Activated T-helper 2 cell treated with anti-CD3 and anti-CD28 coated beads, Interferon-gamma antibody, Interleukin-2, Interleukin-4, amounts not matched to agents 10 μg/mL and 5 μg/mL and 100 μg/mL, durations not matched to agents 14 hours and 24 hours and 36 hours (primary cell): Measurements from ENCODE around the gene TRRAP. TPM values are rescaled to one million over a fixed set of nuclear protein-coding genes. Genes with fewer than 3 reads are reported as not detected.
"Not testable (repeated sequence)": the region's sequence is repeated elsewhere in the genome, so short reads cannot be mapped to it uniquely, and the experiment has no call there.

Source experiments
- DNase-seq: peaks from one replicate; pipeline ENCODE4 v3.0.0; 2021; ENCODE audit warnings: low spot score
- H3K27ac Mint-ChIP-seq: one replicate; pipeline ENCODE4 v1.8.0; 2021; ENCODE audit warnings: mixed read lengths
- H3K27me3 Mint-ChIP-seq: one replicate; pipeline ENCODE4 v1.8.0; 2021; ENCODE audit warnings: low read depth, mixed read lengths
- H3K36me3 Mint-ChIP-seq: one replicate; pipeline ENCODE4 v1.8.0; 2021; ENCODE audit warnings: low read depth, mixed read lengths
- H3K4me1 Mint-ChIP-seq: one replicate; pipeline ENCODE4 v1.8.0; 2021; ENCODE audit warnings: low read depth, mixed read lengths
- H3K4me3 Mint-ChIP-seq: one replicate; pipeline ENCODE4 v1.8.0; 2021; ENCODE audit warnings: low read depth, mild to moderate bottlenecking, moderate library complexity, mixed read lengths
- H3K9me3 Mint-ChIP-seq: one replicate; pipeline ENCODE4 v1.8.0; 2021; ENCODE audit warnings: mixed read lengths
- intact Hi-C: fragments of 100-400 bp; cut with micrococcal nuclease; formaldehyde crosslinking; loops from one replicate; pipeline ENCODE4 v1.15.1; 2023
- total RNA-seq: library from RNA; stranded (reverse); gene quantifications from 2 replicates; pipeline ENCODE4 v1.2.3, GENCODE V29; 2022

Gene TRRAP
- total RNA-seq, result 58.6 and 59.1 TPM in 2 replicates

DNA sequence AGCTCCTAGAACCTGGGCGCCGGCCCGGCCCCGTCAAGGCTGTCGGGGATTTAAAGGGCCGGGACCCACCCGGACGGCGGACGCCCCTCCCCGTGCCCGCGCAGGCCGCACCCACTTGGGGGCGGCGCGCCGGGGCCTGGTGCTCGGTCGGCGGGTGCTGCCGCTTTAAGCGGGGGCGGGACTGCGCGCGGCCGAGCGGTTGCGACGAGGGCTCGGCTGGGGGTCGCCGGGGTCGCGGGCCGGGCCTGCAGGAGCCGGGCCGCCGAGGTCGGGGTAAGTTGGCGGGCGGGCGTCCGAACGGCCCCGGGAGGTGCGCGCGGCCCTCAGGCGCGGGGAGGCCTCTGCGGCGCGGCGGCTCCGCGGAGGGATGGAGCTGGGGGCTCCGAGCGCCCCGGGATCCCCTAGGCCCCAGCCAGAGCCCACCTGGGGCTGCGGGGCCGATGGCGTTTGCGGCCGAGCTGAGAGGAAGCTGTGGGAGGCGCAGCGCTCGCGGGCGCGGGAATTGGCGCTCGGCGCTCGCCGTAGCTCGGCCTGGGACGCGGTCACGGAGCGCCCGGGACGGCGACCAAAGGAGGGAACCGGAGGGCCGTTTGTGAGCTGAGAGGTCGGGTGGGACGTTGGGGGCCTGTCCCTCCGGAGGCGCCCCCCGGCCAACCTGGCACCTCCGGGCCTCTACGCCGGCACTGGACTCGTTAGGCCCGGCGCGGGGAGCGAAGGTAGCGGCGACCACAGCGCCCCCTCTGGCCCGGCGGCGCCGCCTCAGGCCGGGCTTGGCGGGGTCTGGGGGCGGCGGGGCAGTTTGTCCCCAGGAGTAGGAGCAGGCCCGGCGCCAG is at the start of gene TRRAP:
Gene TRRAP, plus strand, starts transcription at position 168 of the 833 bp plus-strand sequence. CDS start 2,619 bp downstream, outside the sequence.
- Mint-ChIP-seq H3K9me3 (no peaks in the 10 kb centered on the region), H3K36me3 (peaks cover 26% of the 10 kb centered on the region), H3K27me3 (peaks cover 3% of the 10 kb centered on the region), H3K27ac (peak within 1 kb of the TSS; percentile 85), H3K4me3 (peak within 1 kb of the TSS; percentile 91), H3K4me1 (peaks cover 11% of the 10 kb centered on the region)
- DNase-seq, result peak; percentile 72
- intact Hi-C loops, result no loop called here

DNA sequence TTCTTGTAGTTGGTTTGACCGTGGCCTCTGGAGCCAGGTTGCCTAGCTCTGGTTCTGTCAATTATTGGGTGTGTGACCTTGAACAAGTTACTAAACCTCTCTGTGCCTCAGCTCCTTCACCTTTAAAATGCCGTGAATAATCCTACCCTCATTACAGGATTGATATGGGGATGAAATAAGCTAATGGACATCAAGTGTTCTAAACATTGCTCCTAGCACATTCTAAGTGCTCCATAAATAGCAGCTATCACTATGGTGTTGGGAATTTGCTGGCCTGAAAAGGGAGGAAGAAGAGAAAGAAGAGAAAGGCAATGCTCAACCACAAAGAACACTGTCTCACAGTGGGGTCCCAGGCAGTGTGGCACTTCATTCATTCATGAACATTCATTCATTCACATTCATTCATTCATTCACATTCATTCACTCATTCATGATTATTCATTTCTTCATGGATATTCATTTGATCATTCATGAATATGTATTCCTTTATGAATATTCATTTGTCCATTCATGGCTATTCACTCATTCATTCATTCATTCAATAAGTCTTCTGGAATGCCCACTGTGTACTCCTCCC is 47.3 kb upstream of the TRRAP start:
- Mint-ChIP-seq H3K27me3 (no peaks in the 10 kb centered on the region), H3K27ac (no peak overlapping the region), H3K36me3 (no peaks in the 10 kb centered on the region), H3K4me3 (no peak overlapping the region), H3K4me1 (no peaks in the 10 kb centered on the region), H3K9me3 (no peaks in the 10 kb centered on the region)
- no peak for DNase-seq
- intact Hi-C loops, result no loop called here

DNA sequence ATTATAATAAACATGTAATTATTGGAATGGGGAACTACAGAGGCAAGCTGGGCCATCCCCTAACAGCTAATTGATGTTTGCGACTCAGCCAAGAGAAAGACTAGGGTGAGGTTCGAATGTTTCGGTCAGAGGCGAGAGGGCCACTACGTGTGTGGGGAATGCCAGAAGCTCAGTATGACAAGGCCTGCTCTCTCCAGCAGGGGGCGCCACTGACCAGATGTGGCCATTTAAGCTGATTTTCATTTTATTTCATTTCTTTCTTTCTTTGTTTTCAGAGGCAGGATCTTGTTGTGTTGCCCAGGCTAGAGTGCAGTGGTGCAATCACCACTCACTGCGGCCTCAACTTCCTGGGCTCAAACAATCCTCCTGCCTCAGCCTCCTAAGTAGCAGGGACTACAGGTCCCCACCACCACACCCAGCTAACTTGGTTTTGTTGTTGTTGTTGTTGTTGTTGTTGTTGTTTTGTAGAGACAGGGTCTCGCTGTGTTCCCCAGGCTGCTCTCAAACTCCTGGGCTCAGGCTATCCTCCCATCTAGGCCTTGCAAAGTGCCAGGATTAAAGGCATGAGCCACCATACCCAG is 46.6 kb upstream of the TRRAP start:
- intact Hi-C loops, result no loop called here
- Mint-ChIP-seq H3K4me3 (no peak overlapping the region), H3K9me3 (no peaks in the 10 kb centered on the region), H3K4me1 (no peaks in the 10 kb centered on the region), H3K27me3 (no peaks in the 10 kb centered on the region), H3K27ac (no peak overlapping the region), H3K36me3 (no peaks in the 10 kb centered on the region)
- no peak for DNase-seq

DNA sequence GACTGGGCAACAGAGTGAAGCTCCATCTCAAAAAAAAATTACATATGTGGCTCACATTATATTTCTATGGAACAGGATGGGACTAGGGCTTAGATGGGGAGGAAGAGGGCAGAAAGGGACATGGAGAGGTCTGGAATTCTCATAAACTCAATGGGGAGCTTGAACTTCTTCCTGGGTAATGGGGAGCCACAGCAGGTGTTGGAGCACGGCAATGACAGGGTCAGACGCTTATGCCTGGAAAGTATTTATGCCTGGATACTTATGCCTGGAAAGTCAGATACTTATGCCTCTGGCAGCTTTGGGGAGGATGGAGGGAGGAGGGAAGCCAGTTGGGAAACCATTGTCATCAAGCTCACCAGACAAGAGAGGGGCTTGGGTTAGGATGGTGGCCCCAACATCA is 45.3 kb upstream of the TRRAP start:
- no peaks in the 10 kb centered on the region for H3K36me3 Mint-ChIP-seq
- H3K9me3 Mint-ChIP-seq, result no peaks in the 10 kb centered on the region
- intact Hi-C loops, result no loop called here
- no peaks in the 10 kb centered on the region for H3K27me3 Mint-ChIP-seq
- H3K4me1 Mint-ChIP-seq, result no peaks in the 10 kb centered on the region
- no peak overlapping the region for H3K4me3 Mint-ChIP-seq
- no peak for DNase-seq
- no peak overlapping the region for H3K27ac Mint-ChIP-seq

DNA sequence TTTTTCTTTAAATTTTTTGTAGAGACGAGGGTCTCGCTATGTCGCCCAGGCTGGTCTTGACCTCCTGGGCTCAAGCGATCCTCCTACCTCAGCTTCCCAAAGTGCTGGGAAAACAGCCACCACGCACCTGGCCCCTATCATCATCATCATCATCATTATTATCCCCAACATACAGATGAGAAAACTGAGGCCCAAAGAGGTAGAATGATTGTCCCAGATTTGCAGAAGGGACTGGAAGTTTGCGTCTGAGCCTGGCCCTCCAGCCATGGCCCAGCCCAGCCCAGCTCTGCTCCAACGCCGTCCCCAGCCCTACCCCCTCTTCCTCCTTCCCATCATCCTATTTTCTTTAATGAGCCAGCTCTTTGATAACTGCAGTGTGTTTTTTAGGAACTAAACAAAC is 43.4 kb upstream of the TRRAP start:
- Mint-ChIP-seq H3K27me3 (no peaks in the 10 kb centered on the region), H3K4me3 (no peak overlapping the region), H3K36me3 (no peaks in the 10 kb centered on the region), H3K9me3 (no peaks in the 10 kb centered on the region), H3K27ac (no peak overlapping the region), H3K4me1 (no peaks in the 10 kb centered on the region)
- intact Hi-C loops, result no loop called here
- DNase-seq, result no peak

DNA sequence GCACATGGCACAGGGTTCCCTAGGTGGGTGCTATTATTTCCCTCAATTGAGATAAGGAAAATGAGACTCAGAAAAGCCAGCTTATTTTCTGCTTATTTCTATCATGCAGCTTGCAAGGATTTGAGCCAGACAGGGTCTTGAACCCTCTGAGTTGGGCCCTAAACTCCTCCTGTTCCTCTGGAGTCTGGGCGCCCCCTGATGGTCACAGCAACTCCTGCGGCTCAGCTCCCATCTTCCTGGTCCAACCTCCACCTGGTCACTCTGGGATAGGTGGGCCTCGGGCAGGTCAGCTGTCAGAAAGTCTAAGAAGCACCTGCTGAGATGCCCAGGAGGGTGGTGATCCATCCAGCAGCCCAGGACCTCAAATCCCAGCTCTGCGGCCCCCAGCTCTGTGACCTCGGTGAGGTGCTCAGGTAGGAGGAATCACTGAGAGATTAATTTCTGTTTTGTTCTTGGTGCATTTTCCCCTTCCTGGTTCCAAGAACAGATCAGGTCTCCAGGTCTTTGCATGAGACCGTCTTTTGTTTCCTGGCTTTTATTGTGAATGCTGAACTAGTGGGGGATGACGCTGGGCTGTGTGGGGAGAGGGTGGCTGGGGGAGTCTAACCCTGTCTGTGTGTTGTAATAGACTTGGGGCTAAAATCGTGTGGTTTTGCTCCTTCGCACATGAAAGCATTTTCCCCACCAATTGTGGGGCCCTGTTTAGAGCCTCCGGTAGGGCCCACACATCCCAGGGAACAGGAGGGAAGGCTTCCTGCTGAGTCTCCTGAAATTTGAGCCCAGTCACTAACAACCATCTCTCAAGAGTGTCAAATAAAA is 41.3 kb upstream of the TRRAP start:
- DNase-seq, result no peak
- intact Hi-C loops, result no loop called here

DNA sequence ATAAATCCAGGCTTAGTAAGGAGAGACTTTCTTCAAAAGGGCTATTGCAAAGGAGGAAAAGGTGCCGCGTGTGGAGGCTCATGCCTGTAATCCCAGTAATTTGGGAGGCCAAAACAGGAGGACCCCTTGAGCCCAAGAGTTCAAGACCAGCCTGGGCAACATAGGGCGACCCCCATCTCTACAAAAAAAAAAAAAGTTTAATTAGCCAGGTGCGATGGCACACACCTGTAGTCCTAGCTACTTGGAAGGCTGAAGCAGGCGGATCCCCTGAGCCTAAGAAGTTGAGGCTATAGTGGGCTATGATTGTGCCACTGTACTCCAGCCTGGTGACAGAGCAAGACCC is 40.7 kb upstream of the TRRAP start:
- H3K4me3 Mint-ChIP-seq, result no peak overlapping the region
- H3K36me3 Mint-ChIP-seq, result no peaks in the 10 kb centered on the region
- H3K27ac Mint-ChIP-seq, result no peak overlapping the region
- intact Hi-C loops, result no loop called here
- no peaks in the 10 kb centered on the region for H3K4me1 Mint-ChIP-seq
- no peaks in the 10 kb centered on the region for H3K9me3 Mint-ChIP-seq
- no peak for DNase-seq
- no peaks in the 10 kb centered on the region for H3K27me3 Mint-ChIP-seq

More for the DNA sequence above, 41.3 kb upstream of the TRRAP start:
- H3K4me1 Mint-ChIP-seq, result no peaks in the 10 kb centered on the region
- H3K36me3 Mint-ChIP-seq, result no peaks in the 10 kb centered on the region
- no peak overlapping the region for H3K4me3 Mint-ChIP-seq
- no peak overlapping the region for H3K27ac Mint-ChIP-seq
- H3K27me3 Mint-ChIP-seq, result no peaks in the 10 kb centered on the region
- H3K9me3 Mint-ChIP-seq, result no peaks in the 10 kb centered on the region

DNA sequence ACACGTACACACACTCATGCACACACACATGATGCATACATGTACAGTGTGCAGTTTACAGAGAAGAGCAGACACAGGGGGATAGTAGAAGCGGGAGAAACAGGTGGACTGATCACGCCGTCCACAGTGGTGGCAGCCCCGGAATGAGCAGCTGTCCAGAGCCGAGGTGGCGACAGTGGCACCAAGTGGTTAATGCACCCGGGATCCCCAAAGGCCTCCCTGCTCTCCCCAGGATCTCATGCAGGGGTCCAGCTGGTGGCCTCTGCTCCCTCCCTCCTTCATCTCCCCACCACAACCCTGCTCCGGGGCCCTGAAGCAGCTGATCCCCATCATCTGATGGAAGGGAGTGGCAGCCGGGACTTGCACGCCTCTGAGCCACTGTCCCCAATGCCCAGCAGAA is 38.2 kb upstream of the TRRAP start:
- H3K27me3 Mint-ChIP-seq, result no peaks in the 10 kb centered on the region

DNA sequence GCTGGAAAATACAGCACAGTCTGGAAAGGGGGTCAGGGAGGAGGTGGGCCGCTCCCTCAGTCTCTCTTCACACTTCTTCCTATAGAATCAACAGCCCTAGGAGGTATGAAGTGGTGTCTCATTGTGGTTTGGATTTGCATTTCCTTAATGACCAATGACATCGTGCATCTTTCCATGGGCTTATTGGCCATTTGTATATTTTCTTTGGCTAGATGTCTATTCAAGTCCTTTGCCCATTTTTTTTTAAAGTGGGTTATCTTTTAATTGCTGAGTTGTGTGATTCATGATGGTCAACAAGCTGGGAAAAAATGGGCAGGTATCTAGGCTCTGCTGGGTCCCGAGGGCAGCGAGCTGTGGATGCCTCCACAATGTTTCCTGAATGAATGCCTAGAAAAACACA is 37.6 kb upstream of the TRRAP start:
- no peak overlapping the region for H3K27ac Mint-ChIP-seq
- intact Hi-C loops, result loop anchor here (2.0 kb wide), 1 partner anchor 408 kb away; no protein-coding TSS in a partner anchor
- H3K4me3 Mint-ChIP-seq, result no peak overlapping the region

More for the DNA sequence above, 38.2 kb upstream of the TRRAP start:
- intact Hi-C loops, result loop anchor here (2.0 kb wide), 1 partner anchor 407 kb away; no protein-coding TSS in a partner anchor
- no peaks in the 10 kb centered on the region for H3K36me3 Mint-ChIP-seq
- no peak for DNase-seq
- H3K4me3 Mint-ChIP-seq, result no peak overlapping the region
- H3K27ac Mint-ChIP-seq, result no peak overlapping the region
- no peaks in the 10 kb centered on the region for H3K4me1 Mint-ChIP-seq
- no peaks in the 10 kb centered on the region for H3K9me3 Mint-ChIP-seq

DNA sequence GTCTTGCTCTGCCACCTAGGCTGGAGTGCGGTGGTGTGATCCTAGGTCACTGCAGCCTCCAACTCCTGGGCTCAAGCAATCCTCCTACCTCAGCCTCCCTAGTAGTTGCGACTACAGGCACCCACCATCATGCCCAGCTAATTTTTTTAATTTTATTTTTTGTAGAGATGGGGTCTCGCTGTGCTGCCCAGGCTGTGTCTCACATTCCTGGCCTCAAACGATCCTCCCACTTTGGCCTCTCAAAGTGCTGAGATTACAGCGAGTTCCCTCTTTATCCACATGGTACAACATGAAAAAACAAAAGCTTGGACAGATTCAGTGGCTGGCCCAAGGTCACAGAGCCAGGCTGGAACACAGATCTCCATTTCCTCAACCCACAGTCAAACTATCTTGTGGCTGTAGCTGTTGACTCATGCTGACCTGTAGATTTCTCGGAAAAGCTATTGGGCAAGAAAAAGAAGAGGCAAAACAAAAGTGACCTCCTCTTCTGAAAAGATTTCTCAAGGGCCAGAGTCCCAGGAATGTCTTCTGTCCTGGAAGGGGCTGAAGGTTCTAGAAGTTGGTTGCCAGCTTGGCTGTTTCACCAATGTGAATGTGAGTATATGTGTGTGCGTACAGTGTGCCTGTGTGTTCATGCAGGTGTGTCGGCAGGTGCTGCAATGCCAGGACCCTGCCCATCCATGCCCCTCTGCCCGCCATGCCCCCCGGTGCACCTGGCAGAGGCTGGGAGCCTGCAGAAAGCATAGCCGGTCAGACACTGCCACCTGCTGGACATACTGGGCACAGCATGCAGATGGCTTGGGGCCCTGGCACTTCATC is 36.9 kb upstream of the TRRAP start:
- H3K4me1 Mint-ChIP-seq, result no peaks in the 10 kb centered on the region

More for the DNA sequence above, 37.6 kb upstream of the TRRAP start:
- no peaks in the 10 kb centered on the region for H3K27me3 Mint-ChIP-seq
- no peaks in the 10 kb centered on the region for H3K36me3 Mint-ChIP-seq
- H3K9me3 Mint-ChIP-seq, result no peaks in the 10 kb centered on the region
- H3K4me1 Mint-ChIP-seq, result no peaks in the 10 kb centered on the region
- DNase-seq, result no peak

DNA sequence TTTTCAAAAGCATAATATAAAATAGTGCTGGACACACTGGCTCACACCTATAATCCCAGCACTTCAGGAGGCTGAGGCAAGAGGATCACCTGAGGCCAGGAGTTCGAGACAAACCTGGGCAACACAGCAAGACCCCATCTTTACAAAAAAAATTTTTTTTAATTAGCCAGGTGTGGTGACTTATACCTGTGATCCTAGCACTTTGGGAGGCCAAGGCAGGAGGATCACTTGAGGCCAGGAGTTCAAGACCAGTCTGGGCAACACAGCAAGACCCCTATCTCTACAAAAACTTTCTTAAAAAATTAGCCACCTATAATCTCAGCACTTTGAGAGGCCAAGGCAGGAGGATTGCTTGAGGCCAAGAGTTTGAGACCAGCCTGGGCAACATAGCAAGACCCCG is 35.8 kb upstream of the TRRAP start:
- H3K4me1 Mint-ChIP-seq, H3K36me3 Mint-ChIP-seq, H3K9me3 Mint-ChIP-seq, intact Hi-C loops, H3K27me3 Mint-ChIP-seq, DNase-seq, H3K27ac Mint-ChIP-seq, H3K4me3 Mint-ChIP-seq: not testable (repeated sequence)

More for the DNA sequence above, 36.9 kb upstream of the TRRAP start:
- peak; percentile 31 for DNase-seq
- no peak overlapping the region for H3K27ac Mint-ChIP-seq
- intact Hi-C loops, result loop anchor here (2.0 kb wide), 1 partner anchor 409 kb away; no protein-coding TSS in a partner anchor
- no peak overlapping the region for H3K4me3 Mint-ChIP-seq
- H3K9me3 Mint-ChIP-seq, result no peaks in the 10 kb centered on the region
- H3K36me3 Mint-ChIP-seq, result no peaks in the 10 kb centered on the region
- H3K27me3 Mint-ChIP-seq, result no peaks in the 10 kb centered on the region

DNA sequence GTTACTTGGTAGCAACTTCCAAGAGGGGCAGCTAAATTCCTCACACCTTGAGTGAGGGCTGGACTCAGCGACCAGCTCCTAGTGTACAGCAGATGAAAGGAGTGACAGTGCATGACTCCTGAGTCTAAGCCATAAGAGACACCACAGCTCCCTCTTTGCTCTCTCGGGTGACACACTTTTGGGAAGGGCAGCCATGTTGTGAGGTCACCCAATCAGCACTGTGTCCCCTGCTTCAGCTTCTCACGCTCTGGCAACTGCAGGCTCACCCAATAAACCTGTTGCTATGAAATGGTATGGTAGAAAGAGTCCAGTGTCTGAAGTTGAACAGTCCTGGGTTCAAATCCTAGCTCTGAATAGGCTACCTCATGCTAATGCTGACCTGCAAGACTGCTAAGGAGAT is 29.4 kb upstream of the TRRAP start:
- intact Hi-C loops, result no loop called here
- Mint-ChIP-seq H3K9me3 (no peaks in the 10 kb centered on the region), H3K36me3 (no peaks in the 10 kb centered on the region), H3K27me3 (no peaks in the 10 kb centered on the region), H3K4me3 (no peak overlapping the region), H3K4me1 (no peaks in the 10 kb centered on the region), H3K27ac (no peak overlapping the region)
- DNase-seq, result no peak
